ENCODE measurements around the gene LACTB. TPM values are rescaled to one million over a fixed set of nuclear protein-coding genes. Genes with fewer than 3 reads are reported as not detected.

Gene LACTB
- polyA plus RNA-seq, 1 donor from 2014 or later, result 24.3 TPM

DNA sequence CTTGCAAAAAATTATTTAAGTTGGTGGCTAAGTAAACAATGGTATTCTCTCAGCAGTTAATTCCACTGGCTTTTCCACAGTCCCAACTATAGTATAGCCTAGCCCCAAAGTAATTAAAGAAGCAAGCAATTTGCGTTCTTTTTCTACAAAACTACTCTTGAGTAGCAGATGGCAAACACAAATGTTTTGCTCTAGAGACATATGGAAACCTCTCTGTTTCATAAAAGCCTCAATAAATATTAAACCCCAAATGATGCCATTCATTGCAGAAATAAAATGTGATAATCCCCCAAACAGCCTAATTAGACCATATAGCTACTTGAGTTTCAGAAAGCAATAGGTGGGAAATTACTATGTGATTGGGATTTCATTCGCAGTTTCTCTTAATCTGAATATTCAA lies 59.1 kb downstream of the LACTB start:
- H3K4me3 ChIP-seq (ENCODE audit: low read length), result no peak overlapping the region
- H3F3A ChIP-seq (ENCODE audit: insufficient read depth, low read length, poor library complexity, severe bottlenecking), result no peaks in the 10 kb centered on the region
- H3K27ac ChIP-seq (ENCODE audit: low read length), result no peak overlapping the region
- no peak overlapping the region for H3K4me2 ChIP-seq (ENCODE audit: low read length)
- H3K9me2 ChIP-seq (ENCODE audit: insufficient read depth, low read length), result no peaks in the 10 kb centered on the region
- no peaks in the 10 kb centered on the region for H3K79me2 ChIP-seq (replicated peaks; ENCODE audit: insufficient read depth, low read length)
- no peak overlapping the region for H3K9ac ChIP-seq (ENCODE audit: low read length)
- H3K36me3 ChIP-seq (ENCODE audit: insufficient read depth, low read length), result no peaks in the 10 kb centered on the region
- no peaks in the 10 kb centered on the region for H4K20me1 ChIP-seq (ENCODE audit: insufficient read depth)
- no peak for TF ChIP-seq RAD21 (conservative IDR thresholded peaks at IDR 0.05)
- TF ChIP-seq EZH2 (IDR thresholded peaks at IDR 0.05; ENCODE audit: borderline replicate concordance, insufficient read depth, low read length, poor library complexity, severe bottlenecking), result no peak
- TF ChIP-seq MXI1 (conservative IDR thresholded peaks at IDR 0.05; ENCODE audit: poor library complexity, severe bottlenecking), result no peak
- TF ChIP-seq, protein P1, sequence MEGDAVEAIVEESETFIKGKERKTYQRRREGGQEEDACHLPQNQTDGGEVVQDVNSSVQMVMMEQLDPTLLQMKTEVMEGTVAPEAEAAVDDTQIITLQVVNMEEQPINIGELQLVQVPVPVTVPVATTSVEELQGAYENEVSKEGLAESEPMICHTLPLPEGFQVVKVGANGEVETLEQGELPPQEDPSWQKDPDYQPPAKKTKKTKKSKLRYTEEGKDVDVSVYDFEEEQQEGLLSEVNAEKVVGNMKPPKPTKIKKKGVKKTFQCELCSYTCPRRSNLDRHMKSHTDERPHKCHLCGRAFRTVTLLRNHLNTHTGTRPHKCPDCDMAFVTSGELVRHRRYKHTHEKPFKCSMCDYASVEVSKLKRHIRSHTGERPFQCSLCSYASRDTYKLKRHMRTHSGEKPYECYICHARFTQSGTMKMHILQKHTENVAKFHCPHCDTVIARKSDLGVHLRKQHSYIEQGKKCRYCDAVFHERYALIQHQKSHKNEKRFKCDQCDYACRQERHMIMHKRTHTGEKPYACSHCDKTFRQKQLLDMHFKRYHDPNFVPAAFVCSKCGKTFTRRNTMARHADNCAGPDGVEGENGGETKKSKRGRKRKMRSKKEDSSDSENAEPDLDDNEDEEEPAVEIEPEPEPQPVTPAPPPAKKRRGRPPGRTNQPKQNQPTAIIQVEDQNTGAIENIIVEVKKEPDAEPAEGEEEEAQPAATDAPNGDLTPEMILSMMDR (IDR thresholded peaks at IDR 0.05; ENCODE audit: poor library complexity, severe bottlenecking), result no peak
- TF ChIP-seq SMC3 (conservative IDR thresholded peaks at IDR 0.05; ENCODE audit: poor library complexity), result no peak
- TF ChIP-seq EP300 (conservative IDR thresholded peaks at IDR 0.05; ENCODE audit: poor library complexity, severe bottlenecking), result no peak
- TF ChIP-seq, protein P2, sequence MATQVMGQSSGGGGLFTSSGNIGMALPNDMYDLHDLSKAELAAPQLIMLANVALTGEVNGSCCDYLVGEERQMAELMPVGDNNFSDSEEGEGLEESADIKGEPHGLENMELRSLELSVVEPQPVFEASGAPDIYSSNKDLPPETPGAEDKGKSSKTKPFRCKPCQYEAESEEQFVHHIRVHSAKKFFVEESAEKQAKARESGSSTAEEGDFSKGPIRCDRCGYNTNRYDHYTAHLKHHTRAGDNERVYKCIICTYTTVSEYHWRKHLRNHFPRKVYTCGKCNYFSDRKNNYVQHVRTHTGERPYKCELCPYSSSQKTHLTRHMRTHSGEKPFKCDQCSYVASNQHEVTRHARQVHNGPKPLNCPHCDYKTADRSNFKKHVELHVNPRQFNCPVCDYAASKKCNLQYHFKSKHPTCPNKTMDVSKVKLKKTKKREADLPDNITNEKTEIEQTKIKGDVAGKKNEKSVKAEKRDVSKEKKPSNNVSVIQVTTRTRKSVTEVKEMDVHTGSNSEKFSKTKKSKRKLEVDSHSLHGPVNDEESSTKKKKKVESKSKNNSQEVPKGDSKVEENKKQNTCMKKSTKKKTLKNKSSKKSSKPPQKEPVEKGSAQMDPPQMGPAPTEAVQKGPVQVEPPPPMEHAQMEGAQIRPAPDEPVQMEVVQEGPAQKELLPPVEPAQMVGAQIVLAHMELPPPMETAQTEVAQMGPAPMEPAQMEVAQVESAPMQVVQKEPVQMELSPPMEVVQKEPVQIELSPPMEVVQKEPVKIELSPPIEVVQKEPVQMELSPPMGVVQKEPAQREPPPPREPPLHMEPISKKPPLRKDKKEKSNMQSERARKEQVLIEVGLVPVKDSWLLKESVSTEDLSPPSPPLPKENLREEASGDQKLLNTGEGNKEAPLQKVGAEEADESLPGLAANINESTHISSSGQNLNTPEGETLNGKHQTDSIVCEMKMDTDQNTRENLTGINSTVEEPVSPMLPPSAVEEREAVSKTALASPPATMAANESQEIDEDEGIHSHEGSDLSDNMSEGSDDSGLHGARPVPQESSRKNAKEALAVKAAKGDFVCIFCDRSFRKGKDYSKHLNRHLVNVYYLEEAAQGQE (IDR thresholded peaks at IDR 0.05; ENCODE audit: borderline replicate concordance), result no peak
- no peak for TF ChIP-seq TAF1 (IDR thresholded peaks at IDR 0.05; ENCODE audit: low read depth)
- no peak for TF ChIP-seq POLR2AphosphoS5 (IDR thresholded peaks at IDR 0.05)
- no peaks in the 10 kb centered on the region for H3K27me3 ChIP-seq (ENCODE audit: insufficient read depth, low read depth, low read length)
- no peaks in the 10 kb centered on the region for H3K9me3 ChIP-seq (ENCODE audit: low read length)
- H2AFZ ChIP-seq (ENCODE audit: low read depth, low read length), result no peak overlapping the region

DNA sequence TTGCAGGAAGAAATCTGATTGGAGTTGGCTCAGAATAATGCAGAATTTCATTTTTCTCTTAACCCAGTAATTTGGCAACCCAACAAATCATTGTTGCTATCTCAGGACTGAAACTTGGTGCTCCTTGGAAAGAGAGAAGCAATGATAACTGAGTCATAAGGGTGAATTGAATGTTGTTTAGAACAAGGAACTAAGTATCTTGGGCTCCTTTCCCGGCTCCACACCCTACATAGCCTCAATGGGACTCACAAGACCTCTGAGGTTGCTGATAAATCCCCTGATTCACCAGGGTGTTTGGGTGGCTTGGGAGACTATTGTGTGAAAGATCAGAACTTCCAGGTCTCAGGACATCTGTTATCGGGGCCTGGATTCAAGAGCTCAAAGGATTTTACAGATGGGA lies 60.0 kb downstream of the LACTB start:
- H3K79me2 ChIP-seq (replicated peaks; ENCODE audit: insufficient read depth, low read length), result no peaks in the 10 kb centered on the region
- no peak overlapping the region for H3K9ac ChIP-seq (ENCODE audit: low read length)
- no peak overlapping the region for H3K27ac ChIP-seq (ENCODE audit: low read length)
- no peaks in the 10 kb centered on the region for H3K36me3 ChIP-seq (ENCODE audit: insufficient read depth, low read length)
- no peaks in the 10 kb centered on the region for H3K27me3 ChIP-seq (ENCODE audit: insufficient read depth, low read depth, low read length)
- TF ChIP-seq SMC3 (conservative IDR thresholded peaks at IDR 0.05; ENCODE audit: poor library complexity), result no peak
- TF ChIP-seq, protein P1 (IDR thresholded peaks at IDR 0.05; ENCODE audit: poor library complexity, severe bottlenecking), result no peak
- no peak for TF ChIP-seq RAD21 (conservative IDR thresholded peaks at IDR 0.05)
- no peak for TF ChIP-seq EP300 (conservative IDR thresholded peaks at IDR 0.05; ENCODE audit: poor library complexity, severe bottlenecking)
- TF ChIP-seq POLR2AphosphoS5 (IDR thresholded peaks at IDR 0.05), result no peak
- TF ChIP-seq MXI1 (conservative IDR thresholded peaks at IDR 0.05; ENCODE audit: poor library complexity, severe bottlenecking), result no peak
- TF ChIP-seq, protein P2 (IDR thresholded peaks at IDR 0.05; ENCODE audit: borderline replicate concordance), result no peak
- TF ChIP-seq TAF1 (IDR thresholded peaks at IDR 0.05; ENCODE audit: low read depth), result no peak
- TF ChIP-seq EZH2 (IDR thresholded peaks at IDR 0.05; ENCODE audit: borderline replicate concordance, insufficient read depth, low read length, poor library complexity, severe bottlenecking), result no peak
- no peak overlapping the region for H3K4me3 ChIP-seq (ENCODE audit: low read length)
- H3K9me3 ChIP-seq (ENCODE audit: low read length), result no peaks in the 10 kb centered on the region
- H2AFZ ChIP-seq (ENCODE audit: low read depth, low read length), result no peak overlapping the region
- no peaks in the 10 kb centered on the region for H3F3A ChIP-seq (ENCODE audit: insufficient read depth, low read length, poor library complexity, severe bottlenecking)
- H3K9me2 ChIP-seq (ENCODE audit: insufficient read depth, low read length), result no peaks in the 10 kb centered on the region
- H3K4me2 ChIP-seq (ENCODE audit: low read length), result no peak overlapping the region
- H4K20me1 ChIP-seq (ENCODE audit: insufficient read depth), result no peaks in the 10 kb centered on the region
